Measurements from ENCODE around the gene HEPH. TPM values are rescaled to one million over a fixed set of nuclear protein-coding genes. Genes with fewer than 3 reads are reported as not detected.

HEPH gene
- total RNA-seq, 2 experiments from 2014 or later, result not detected

GRCh38 chrX:66262807-66263206 is 98.8 kb downstream of the HEPH start:
- CTCF ChIA-PET (ENCODE audit: unreplicated experiment), result no interaction called here
- Histone ChIP-seq H3K4me2 (ENCODE audit: low read length) (no peak overlapping the region), H2AFZ (ENCODE audit: low read length) (no peak overlapping the region), H4K20me1 (ENCODE audit: insufficient read depth, low read length) (no peaks in the 10 kb centered on the region), H3K36me3 (ENCODE audit: insufficient read depth, low read length) (no peaks in the 10 kb centered on the region), H3K4me3 (ENCODE audit: low read depth, low read length, poor library complexity, severe bottlenecking) (no peak overlapping the region), H3K79me2 (ENCODE audit: insufficient read depth, low read depth, low read length) (no peaks in the 10 kb centered on the region), H3K9me2 (ENCODE audit: insufficient read depth, low read length) (no peaks in the 10 kb centered on the region), H3K9me3 (ENCODE audit: low read length) (no peaks in the 10 kb centered on the region), H3K4me1 (ENCODE audit: insufficient read depth, low read length, poor library complexity, severe bottlenecking) (no peaks in the 10 kb centered on the region), H3K27ac (ENCODE audit: low read depth, low read length, poor library complexity, severe bottlenecking) (no peak overlapping the region)
- intact Hi-C loops (cut with micrococcal nuclease; ENCODE audit: unreplicated experiment), result no loop called here
- no peak for TF ChIP-seq EZH2phosphoT487 (IDR thresholded peaks at IDR 0.05; ENCODE audit: borderline replicate concordance, low read depth, low read length)
- TF ChIP-seq CTCF (conservative IDR thresholded peaks at IDR 0.05; ENCODE audit: low read length), result no peak
- no TSS peak for BruUV-seq (replicated peaks)
- POLR2A ChIA-PET, result no interaction called here
- DNase-seq (ENCODE audit: low spot score), result no peak

Other genes starting within 250 kb of the HEPH start
- gene VSIG4, start 124.2 kb upstream of the HEPH start, total RNA-seq (2014; rRNA removed; shearing (Covaris generic)), result not detected in 2 replicates
- not detected in 2 replicates for gene VSIG4, start 124.2 kb upstream of the HEPH start, total RNA-seq (2022)

Data from OCI-LY7 (cell line).